HTERT RPE-1 (cell line): ENCODE results near the gene OMD.

Experiments
- in situ Hi-C: fragments of 300-500 bp; cut with MboI; formaldehyde crosslinking; loops from 4 replicates; pipeline ENCODE4 v1.14.3; 2020; ENCODE audit warnings: low sequenced_read_pairs

The OMD gene

GRCh38 chr9:92373167-92373566 lies 51.1 kb downstream of the OMD start:
- in situ Hi-C loops = no loop called here

GRCh38 chr9:92369075-92369474 lies 55.2 kb downstream of the OMD start:
- in situ Hi-C loops = no loop called here
